Kidney (tissue), 14 donors: ENCODE results near the gene PHYKPL. TPM values are rescaled to one million over a fixed set of nuclear protein-coding genes. Genes with fewer than 3 reads are reported as not detected.

Source experiments
- DNase-seq, 5 donors: peaks; one replicate each; pipeline ENCODE4 v3.0.0-alpha.2; 2013 to 2020
- FAIRE-seq: peaks from 2 replicates; lab custom pipeline; 2012; peaks lifted over from hg19 to GRCh38; lab: Jason Lieb, UNC
- H3K27ac ChIP-seq, 2 donors: one replicate each; pipeline ENCODE4 v1.7.0; 2013; ENCODE audit warnings: low read depth in 2 of 2, low read length in 2 of 2, inconsistent platforms in 1 of 2
- H3K27me3 ChIP-seq: one replicate; pipeline ENCODE4 v1.7.1; 2013; ENCODE audit warnings: low read length, inconsistent platforms; ENCODE audit not compliant: control insufficient read depth, insufficient read depth
- H3K36me3 ChIP-seq, 3 donors: one replicate each; pipeline versions ENCODE4 v1.7.0 to v1.7.1; 2013; ENCODE audit warnings: low read length in 3 of 3, control low read depth in 1 of 3, inconsistent platforms in 1 of 3; ENCODE audit not compliant: insufficient read depth in 3 of 3, control insufficient read depth in 2 of 3
- H3K4me1 ChIP-seq, 3 donors: one replicate each; pipeline versions ENCODE4 v1.7.0 to v1.7.1; 2013; ENCODE audit warnings: low read length in 3 of 3, inconsistent platforms in 1 of 3, low read depth in 1 of 3; ENCODE audit not compliant: control insufficient read depth in 2 of 3, insufficient read depth in 2 of 3
- H3K4me3 ChIP-seq, 3 donors: one replicate each; pipeline versions ENCODE4 v1.7.0 to v1.8.1; 2013; ENCODE audit warnings: low read length in 3 of 3, control low read depth in 1 of 3, inconsistent platforms in 1 of 3
- H3K9ac ChIP-seq, 3 donors: one replicate each; pipeline versions ENCODE4 v1.7.0 to v1.7.1; 2013; ENCODE audit warnings: low read length in 3 of 3, control low read depth in 1 of 3, inconsistent platforms in 1 of 3
- H3K9me3 ChIP-seq, 3 donors: one replicate each; pipeline versions ENCODE4 v1.7.0 to v1.7.1; 2013; ENCODE audit warnings: low read length in 3 of 3, control low read depth in 1 of 3, inconsistent platforms in 1 of 3; ENCODE audit not compliant: control insufficient read depth in 2 of 3, insufficient read depth in 1 of 3
- CTCF ChIP-seq: IDR thresholded peaks from 3 replicates; pipeline ENCODE4 v1.5.1; 2012; ENCODE audit warnings: mild to moderate bottlenecking, moderate library complexity, borderline replicate concordance; ENCODE audit not compliant: insufficient read depth; ENCODE audit errors: extremely low read depth
- intact Hi-C: fragments of 100-400 bp; cut with DNase I; formaldehyde crosslinking; loops from one replicate; pipeline ENCODE4 v1.11.1; 2022
- polyA plus RNA-seq: library from polyadenylated mRNA; stranded (reverse); fragments of 350-450 nt; fragmentation: Illumina TruSeq; extraction: RNeasy Lipid Tissue Mini Kit (QIAGEN cat#74804); gene quantifications from one replicate; pipeline ENCODE4 v1.2.3, GENCODE V29; 2014; ENCODE audit warnings: low read depth, low replicate concordance; ENCODE audit not compliant: insufficient read depth
- total RNA-seq: library from RNA; stranded (reverse); fragmentation: NEBNext Ultra II Directional; extraction: Animal tissue kit (Norgen Biotek cat#: 25700); gene quantifications from one replicate; pipeline ENCODE4 v1.2.1, GENCODE V29; 2021
- donor health status: control.
- donor health status: control.
- donor health status: control.
- donor health status: control.
- donor health status: control.
- donor health status: DM: yes; HTN: yes; CAD: no.
- donor health status: Normal renal cell carcinoma (clear cell type).

PHYKPL gene
- total and polyA plus RNA-seq, 2 donors from 2014 or later = 35.3 to 116 TPM

GRCh38 chr5:178227138-178227659, 5.4 kb downstream of the PHYKPL start:
- TF ChIP-seq CTCF = no peak
- H3K27me3 ChIP-seq = no peaks in the 10 kb centered on the region
- FAIRE-seq (no peak), DNase-seq (no peak)
- H3K9me3 ChIP-seq = no peaks in the 10 kb centered on the region
- no peak overlapping the region for H3K27ac ChIP-seq
- intact Hi-C loops = no loop called here
- no peak overlapping the region for H3K4me3 ChIP-seq
- peaks cover 8 to 33% (median 13%) of the 10 kb centered on the region in 3 donors for H3K36me3 ChIP-seq
- H3K4me1 ChIP-seq = peaks cover 0 to 21% (median 12%) of the 10 kb centered on the region in 3 donors
- no peak overlapping the region for H3K9ac ChIP-seq

GRCh38 chr5:178225174-178225573, 7.4 kb downstream of the PHYKPL start:
- H3K4me1 ChIP-seq = peaks cover 0 to 9% (median 0%) of the 10 kb centered on the region in 3 donors

GRCh38 chr5:178224403-178224802, 8.2 kb downstream of the PHYKPL start:
- intact Hi-C loops = no loop called here
- no peak for FAIRE-seq

More at GRCh38 chr5:178225174-178225573, 7.4 kb downstream of the PHYKPL start:
- Histone ChIP-seq H3K9ac (no peak overlapping the region), H3K27me3 (no peaks in the 10 kb centered on the region), H3K9me3 (no peaks in the 10 kb centered on the region), H3K4me3 (no peak overlapping the region), H3K36me3 (peaks cover 11 to 34% (median 13%) of the 10 kb centered on the region in 3 donors), H3K27ac (no peak overlapping the region)
- no peak for TF ChIP-seq CTCF
- intact Hi-C loops = no loop called here
- no peak for FAIRE-seq
- peak in 1 of 5 donors; percentile 50 for DNase-seq

More at GRCh38 chr5:178224403-178224802, 8.2 kb downstream of the PHYKPL start:
- peaks cover 0 to 5% (median 0%) of the 10 kb centered on the region in 3 donors for H3K4me1 ChIP-seq
- no peak overlapping the region for H3K9ac ChIP-seq
- H3K9me3 ChIP-seq = no peaks in the 10 kb centered on the region
- H3K27ac ChIP-seq = no peak overlapping the region
- H3K4me3 ChIP-seq = no peak overlapping the region
- TF ChIP-seq CTCF = no peak
- H3K27me3 ChIP-seq = no peaks in the 10 kb centered on the region
- DNase-seq = peak in 1 of 5 donors; percentile 67
- peaks cover 11 to 30% (median 13%) of the 10 kb centered on the region in 3 donors for H3K36me3 ChIP-seq
